B cell (primary cell): Measurements from ENCODE around the gene PHF21A. TPM values are rescaled to one million over a fixed set of nuclear protein-coding genes. Genes with fewer than 3 reads are reported as not detected.

ENCODE experiments used
- ATAC-seq: fragments of 200-7000 bp; cut with Tn5 transposase; one replicate; pipeline ENCODE4 v1.10.0; 2021; ENCODE audit warnings: low read depth, mild to moderate bottlenecking, moderate number of reproducible peaks, moderate library complexity
- CTCF ChIA-PET: fragments of 350-600 bp; sonication (Branson Sonifier 250); formaldehyde crosslinking; loops from one replicate; lab custom pipeline; 2021; ENCODE audit warnings: antibody characterized with exemption, inconsistent platforms; lab: Charles Lee
- POLR2A ChIA-PET: fragments of 350-600 bp; sonication (Branson Sonifier 250); formaldehyde crosslinking; loops from one replicate; lab custom pipeline; 2021; ENCODE audit warnings: antibody characterized with exemption; lab: Charles Lee
- DNase-seq: peaks from one replicate; pipeline ENCODE4 v3.0.0; 2013
- H2AFZ ChIP-seq: 2 replicates; pipeline ENCODE4 v1.6.1; 2012; ENCODE audit warnings: mild to moderate bottlenecking, low read depth, low read length; ENCODE audit not compliant: insufficient read depth, poor library complexity, severe bottlenecking
- H3K27ac ChIP-seq, 2 donors: 1 replicate in 1 of 2; 2 replicates in 1 of 2; pipeline ENCODE4 v1.5.1; 2012 to 2013; ENCODE audit warnings: low read length in 2 of 2, mild to moderate bottlenecking in 2 of 2, moderate library complexity in 1 of 2
- H3K27me3 ChIP-seq, 4 experiments: fragments of 200-600 bp in 1 of 4; sonication (generic) in 1 of 4; replicated peaks in 1 of 4; 1 replicate in 2 of 4; 2 replicates in 2 of 4; pipeline versions ENCODE4 v1.6.1 to v1.7.0; 2013 to 2016; ENCODE audit warnings: low read length in 3 of 4, mild to moderate bottlenecking in 2 of 4, mixed read lengths in 1 of 4, moderate library complexity in 1 of 4; ENCODE audit not compliant: insufficient read depth in 4 of 4, control insufficient read depth in 3 of 4; ENCODE audit errors: control extremely low read depth in 1 of 4
- H3K36me3 ChIP-seq, 2 experiments: replicated peaks in 1 of 2; 1 replicate in 1 of 2; 2 replicates in 1 of 2; pipeline versions ENCODE4 v1.6.1 to v1.7.1; 2013; ENCODE audit warnings: low read length in 1 of 2; ENCODE audit not compliant: insufficient read depth in 2 of 2, control insufficient read depth in 1 of 2; ENCODE audit errors: control extremely low read depth in 1 of 2, extremely low read depth in 1 of 2
- H3K4me1 ChIP-seq, 2 donors: fragments of 200-600 bp in 1 of 2; sonication (generic) in 1 of 2; 1 replicate in 1 of 2; 2 replicates in 1 of 2; pipeline versions ENCODE4 v1.5.1 to v1.6.1; 2013 to 2017; ENCODE audit warnings: low read length in 2 of 2; ENCODE audit not compliant: control insufficient read depth in 2 of 2, insufficient read depth in 2 of 2
- H3K4me2 ChIP-seq: replicated peaks from 2 replicates; pipeline ENCODE3; 2012; ENCODE audit warnings: mild to moderate bottlenecking, low read depth, low read length; ENCODE audit not compliant: poor library complexity, severe bottlenecking
- H3K4me3 ChIP-seq, 5 experiments: fragments of 200-600 bp in 1 of 5; sonication (generic) in 1 of 5; 1 replicate in 3 of 5; 2 replicates in 2 of 5; pipeline versions ENCODE4 v1.5.1 to v1.7.0; 2011 to 2016; ENCODE audit warnings: low read length in 4 of 5, mild to moderate bottlenecking in 4 of 5, low read depth in 2 of 5, control low read depth in 1 of 5, moderate library complexity in 1 of 5; ENCODE audit not compliant: insufficient read depth in 1 of 5; ENCODE audit errors: control extremely low read depth in 1 of 5, extremely low read depth in 1 of 5
- H3K79me2 ChIP-seq: fragments of 200-600 bp; sonication (generic); one replicate; pipeline ENCODE4 v1.6.0; 2016; ENCODE audit warnings: low read length; ENCODE audit not compliant: control insufficient read depth, insufficient read depth
- H3K9ac ChIP-seq: fragments of 200-600 bp; sonication (generic); 2 replicates; pipeline ENCODE4 v1.6.1; 2017; ENCODE audit warnings: mild to moderate bottlenecking, low read length, moderate library complexity
- H3K9me3 ChIP-seq, 3 donors: one replicate each; pipeline versions ENCODE4 v1.6.1 to v1.7.1; 2013; ENCODE audit warnings: low read length in 2 of 3; ENCODE audit not compliant: control insufficient read depth in 2 of 3, insufficient read depth in 1 of 3; ENCODE audit errors: control extremely low read depth in 1 of 3
- H4K20me1 ChIP-seq: 2 replicates; pipeline ENCODE4 v1.6.0; 2012; ENCODE audit warnings: mild to moderate bottlenecking, low read length; ENCODE audit not compliant: insufficient read depth, control insufficient read depth, poor library complexity, severe bottlenecking
- H3K27ac Mint-ChIP-seq: one replicate; pipeline ENCODE4 v1.8.0; 2021; ENCODE audit warnings: mixed read lengths
- H3K27me3 Mint-ChIP-seq: one replicate; pipeline ENCODE4 v1.8.0; 2021; ENCODE audit warnings: mixed read lengths
- H3K4me1 Mint-ChIP-seq: one replicate; pipeline ENCODE4 v1.8.0; 2021; ENCODE audit warnings: mixed read lengths
- H3K4me3 Mint-ChIP-seq: one replicate; pipeline ENCODE4 v1.8.0; 2021; ENCODE audit warnings: mixed read lengths
- H3K9me3 Mint-ChIP-seq: one replicate; pipeline ENCODE4 v1.8.0; 2022; ENCODE audit warnings: mixed read lengths; ENCODE audit not compliant: insufficient read depth
- CTCF ChIP-seq: fragments of 200-600 bp; IDR thresholded peaks from one replicate; pipeline ENCODE4 v1.8.0; 2022; ENCODE audit warnings: antibody characterized with exemption, mild to moderate bottlenecking
- EZH2 ChIP-seq: IDR thresholded peaks from 2 replicates; pipeline ENCODE4 v1.6.1; 2012; ENCODE audit warnings: borderline replicate concordance, low read depth, mild to moderate bottlenecking, moderate library complexity, low read length; ENCODE audit not compliant: insufficient read depth, poor library complexity, severe bottlenecking
- WGBS: methylation state at CpG from one replicate; pipeline ENCODE4 v1.1.5; 2013; ENCODE audit warnings: missing lambda C conversion rate; ENCODE audit not compliant: insufficient coverage; 5-methylcytosine and 5-hydroxymethylcytosine counted together
- intact Hi-C: fragments of 100-400 bp; cut with micrococcal nuclease; formaldehyde crosslinking; loops from one replicate; pipeline ENCODE4 v1.10.0; 2022
- polyA plus RNA-seq: library from polyadenylated mRNA; depleted of rRNA; stranded (reverse); fragments of >200 nt; gene quantifications from 2 replicates; pipeline ENCODE4 v1.2.3, GENCODE V29; 2012
- total RNA-seq, 2 donors: library from RNA; stranded (reverse); fragments of 120-200 nt in 1 of 2; gene quantifications; 1 replicate in 1 of 2; 2 replicates in 1 of 2; pipeline versions ENCODE4 v1.2.3 to v1.2.4, GENCODE V29; 2013 to 2022

Gene PHF21A
- total and polyA plus RNA-seq, 2 donors (not counting 1 experiment from before 2014, with no cell fraction given) = 41.9 to 103 TPM

GRCh38 chr11:45932217-45932616 is 189.0 kb downstream of the PHF21A start:
- H2AFZ ChIP-seq = no peak overlapping the region
- POLR2A ChIA-PET = interaction anchor here (10.9 kb wide), 1 partner anchor 11 kb away, joined by 162 read pairs; the partner anchor contains the start of genes LARGE2 and PEX16
- Mint-ChIP-seq H3K4me1 (peaks cover 96% of the 10 kb centered on the region), H3K4me3 (peak overlapping the region; percentile 95), H3K9me3 (no peaks in the 10 kb centered on the region), H3K27ac (peak overlapping the region; percentile 92), H3K27me3 (no peaks in the 10 kb centered on the region)
- peak overlapping the region; percentile 82 for H3K9ac ChIP-seq
- peaks cover 89% of the 10 kb centered on the region for H3K79me2 ChIP-seq
- CTCF ChIA-PET = interaction anchor here (3.4 to 11.4 kb wide), 3 partner anchors 11 to 74 kb away, joined by 17 to 98 read pairs (median 50); partner anchors contain the start of genes LARGE2 and PEX16
- H3K4me3 ChIP-seq = peak overlapping the region; percentile 63 to 95 (median 90)
- no peaks in the 10 kb centered on the region for H3K27me3 ChIP-seq
- no peak for TF ChIP-seq EZH2
- TF ChIP-seq CTCF = no peak
- H3K36me3 ChIP-seq = peaks cover 0 to 25% of the 10 kb centered on the region in 2 experiments
- H3K4me2 ChIP-seq = peak overlapping the region; percentile 91
- H3K27ac ChIP-seq = peak overlapping the region; percentile 92 to 93
- H3K9me3 ChIP-seq = no peaks in the 10 kb centered on the region
- WGBS = 61% methylated on average over 4 of the region's 8 CpGs
- ATAC-seq (no peak), DNase-seq (peak; percentile 16)
- H4K20me1 ChIP-seq = peaks cover 37% of the 10 kb centered on the region
- intact Hi-C loops = loop anchor here (2.0 to 10.0 kb wide), 4 partner anchors 75 to 1623 kb away; partner anchors contain the start of genes CELF1, PHF21A and SLC35C1
- H3K4me1 ChIP-seq = peaks cover 76 to 89% of the 10 kb centered on the region in 2 donors

GRCh38 chr11:45931739-45932138 is 189.5 kb downstream of the PHF21A start:
- WGBS = 59% methylated on average over 7 of the region's 10 CpGs
- Mint-ChIP-seq H3K4me1 (peaks cover 96% of the 10 kb centered on the region), H3K27ac (peak overlapping the region; percentile 92), H3K27me3 (no peaks in the 10 kb centered on the region), H3K9me3 (no peaks in the 10 kb centered on the region), H3K4me3 (peak overlapping the region; percentile 95)
- CTCF ChIA-PET = interaction anchor here (2.0 to 11.4 kb wide), 4 partner anchors 11 to 75 kb away, joined by 11 to 98 read pairs (median 34); partner anchors contain the start of genes LARGE2 and PEX16
- Histone ChIP-seq H3K27ac (peak overlapping the region; percentile 92 to 93), H3K27me3 (no peaks in the 10 kb centered on the region), H4K20me1 (peaks cover 37% of the 10 kb centered on the region), H3K4me2 (peak overlapping the region; percentile 91), H3K4me3 (peak overlapping the region; percentile 63 to 95 (median 90)), H3K4me1 (peaks cover 76 to 89% of the 10 kb centered on the region in 2 donors), H3K79me2 (peaks cover 89% of the 10 kb centered on the region), H2AFZ (no peak overlapping the region), H3K36me3 (peaks cover 0 to 29% of the 10 kb centered on the region in 2 experiments), H3K9me3 (no peaks in the 10 kb centered on the region), H3K9ac (peak overlapping the region; percentile 82)
- ATAC-seq (no peak), DNase-seq (peak; percentile 10)
- intact Hi-C loops = loop anchor here (2.0 to 10.0 kb wide), 5 partner anchors 33 to 1623 kb away; partner anchors contain the start of genes CELF1, PHF21A and SLC35C1
- POLR2A ChIA-PET = interaction anchor here (10.9 kb wide), 1 partner anchor 11 kb away, joined by 162 read pairs; the partner anchor contains the start of genes LARGE2 and PEX16
- TF ChIP-seq CTCF (no peak), EZH2 (no peak)
